Astrocyte of the cerebellum (primary cell): ENCODE measurements around the gene TOP3A.
"Not testable (repeated sequence)": the region's sequence is repeated elsewhere in the genome, so short reads cannot be mapped to it uniquely, and the experiment has no call there.

Experiments
- DNase-seq: peaks from one replicate; pipeline ENCODE4 v3.0.0-alpha.2; 2011; ENCODE audit warnings: low read depth
- H3K4me3 ChIP-seq: 2 replicates; pipeline ENCODE4 v1.5.1; 2011; ENCODE audit warnings: mild to moderate bottlenecking, low read depth, low read length, moderate library complexity
- CTCF ChIP-seq: IDR thresholded peaks from 2 replicates; pipeline ENCODE4 v1.5.1; 2012; ENCODE audit warnings: low read length, low read depth, moderate library complexity, mild to moderate bottlenecking; ENCODE audit errors: missing control alignments
- in situ Hi-C: cut with HindIII; loops from 2 replicates; pipeline ENCODE4 v1.10.0; 2017; ENCODE audit warnings: low sequenced_read_pairs

Gene TOP3A

GRCh38 chr17:18309202-18309601, 5.6 kb downstream of the TOP3A start:
- no peak for TF ChIP-seq CTCF
- no peak for DNase-seq
- in situ Hi-C loops: no loop called here
- H3K4me3 ChIP-seq: no peak overlapping the region

DNA sequence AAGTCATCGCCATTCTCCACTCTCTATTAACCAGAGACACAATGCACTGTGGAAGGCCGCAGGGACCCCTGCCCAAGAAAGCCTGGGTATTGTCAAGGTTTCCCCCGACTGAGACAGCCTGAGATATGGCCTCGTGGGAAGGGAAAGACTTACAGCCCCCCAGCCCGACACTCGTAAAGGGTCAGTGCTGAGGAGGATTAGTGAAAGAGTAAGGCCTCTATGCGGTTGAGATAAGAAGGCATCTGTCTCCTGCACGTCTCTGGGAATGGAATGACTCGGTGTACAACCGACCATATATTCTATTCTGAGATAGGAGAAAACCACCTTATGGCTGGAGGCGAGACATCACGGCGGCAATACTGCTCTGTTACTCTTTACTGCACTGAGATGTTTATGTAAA, 11.6 kb downstream of the TOP3A start:
- in situ Hi-C loops, H3K4me3 ChIP-seq, DNase-seq: not testable (repeated sequence)

DNA sequence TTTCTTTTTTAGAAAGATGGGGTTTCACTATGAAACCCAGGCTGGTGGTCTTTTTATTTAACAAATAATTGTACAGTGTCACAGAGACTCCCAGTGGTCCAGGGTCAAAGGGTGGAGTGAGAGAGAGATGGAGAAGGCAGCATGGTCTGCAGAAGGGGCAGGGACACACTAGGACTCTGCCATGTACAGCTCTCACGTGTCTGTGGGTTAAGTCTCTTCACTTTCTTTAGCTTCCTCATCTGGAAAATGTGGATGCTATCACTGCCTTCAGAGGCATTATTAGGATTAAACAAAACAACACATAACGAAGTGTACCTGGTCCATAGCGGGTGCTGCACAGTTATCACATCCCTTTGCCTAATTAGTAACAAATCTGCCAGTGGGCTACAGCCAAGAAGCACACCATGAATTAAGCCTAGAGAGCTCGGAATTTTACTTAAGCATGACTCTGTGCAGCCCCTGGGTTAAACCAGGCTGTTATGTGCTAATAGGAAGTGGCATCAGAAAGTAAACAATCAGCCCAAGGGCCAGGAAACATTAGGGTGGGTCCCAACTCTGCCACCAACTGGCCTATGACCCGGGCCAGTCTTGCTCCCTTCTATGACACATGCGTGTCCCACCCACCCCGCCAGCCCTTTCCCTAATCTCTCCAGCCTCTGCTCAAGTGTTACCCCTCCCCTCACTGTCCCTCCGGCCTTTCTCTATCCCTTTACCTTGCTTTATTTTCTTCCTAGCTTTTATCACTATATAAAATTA, 13.9 kb downstream of the TOP3A start:
- no peak for DNase-seq
- no peak for TF ChIP-seq CTCF
- in situ Hi-C loops: no loop called here
- H3K4me3 ChIP-seq: no peak overlapping the region

DNA sequence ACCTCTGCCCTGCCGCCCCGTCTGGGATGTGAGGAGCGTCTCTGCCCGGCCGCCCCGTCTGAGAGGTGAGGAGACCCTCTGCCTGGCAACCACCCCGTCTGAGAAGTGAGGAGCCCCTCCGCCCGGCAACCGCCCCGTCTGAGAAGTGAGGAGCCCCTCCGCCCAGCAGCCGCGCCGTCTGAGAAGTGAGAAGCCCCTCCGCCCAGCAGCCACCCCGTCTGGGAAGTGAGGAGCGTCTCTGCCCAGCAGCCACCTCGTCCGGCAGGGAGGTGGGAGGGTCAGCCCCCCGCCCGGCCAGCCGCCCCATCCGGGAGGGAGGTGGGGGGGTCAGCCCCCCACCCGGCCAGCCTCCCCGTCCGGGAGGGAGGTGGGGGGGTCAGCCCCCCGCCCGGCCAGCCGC, 16.7 kb downstream of the TOP3A start:
- DNase-seq, H3K4me3 ChIP-seq, in situ Hi-C loops: not testable (repeated sequence)

- H3K4me3 ChIP-seq: no peak overlapping the region
- TF ChIP-seq CTCF: no peak
- DNase-seq: no peak
- in situ Hi-C loops: no loop called here
These were observed 22.9 kb downstream of the TOP3A start for GRCh38 chr17:18291718-18292540.

DNA sequence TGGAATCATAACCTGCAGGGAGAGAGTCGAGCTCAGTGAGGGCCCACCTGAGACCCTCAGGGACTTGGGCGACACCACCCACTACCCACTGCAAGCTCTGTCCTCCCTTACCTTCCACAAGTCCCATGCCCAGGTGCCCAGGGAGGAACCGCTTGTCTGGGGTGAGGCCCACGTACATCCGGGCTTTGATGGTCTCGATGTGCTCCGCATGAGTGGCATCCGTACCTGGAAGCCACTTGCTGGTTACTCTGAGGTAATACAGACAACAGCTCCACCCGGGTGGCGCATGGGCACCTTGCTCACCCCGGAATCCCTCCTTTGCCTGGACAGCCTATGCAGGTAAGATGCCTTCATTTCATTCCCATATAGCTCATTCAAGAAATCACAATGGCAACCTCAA, 29.5 kb downstream of the TOP3A start:
- in situ Hi-C loops: no loop called here

GRCh38 chr17:18281788-18282187, 33.0 kb downstream of the TOP3A start:
- no peak overlapping the region for H3K4me3 ChIP-seq
- in situ Hi-C loops: no loop called here
- no peak for TF ChIP-seq CTCF
- no peak for DNase-seq

More for the DNA sequence above, 29.5 kb downstream of the TOP3A start:
- no peak overlapping the region for H3K4me3 ChIP-seq
- TF ChIP-seq CTCF: no peak
- no peak for DNase-seq
